ENCODE measurements around the gene AQP1.

DNA sequence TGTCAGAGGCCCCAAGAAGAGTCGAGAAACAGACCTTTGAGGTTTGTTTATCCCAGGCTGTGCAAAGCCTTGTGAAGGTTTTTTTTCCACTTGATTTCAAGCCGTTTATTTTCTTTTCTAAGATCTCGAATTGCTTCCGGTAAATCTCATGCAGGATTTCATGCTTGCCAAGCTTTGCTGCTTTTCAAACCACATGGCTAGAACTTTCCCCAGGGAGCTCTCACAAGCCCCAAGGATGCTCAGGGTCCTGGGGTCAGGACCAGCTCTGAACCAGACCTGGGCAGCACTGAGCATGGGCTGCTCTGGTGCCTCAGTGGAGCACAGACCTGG is 48.0 kb upstream of the AQP1 start:
- TF ChIP-seq EZH2 (IDR thresholded peaks at IDR 0.05; ENCODE audit: borderline replicate concordance, low read depth, low read length, severe bottlenecking) (no peak), CTCF (IDR thresholded peaks at IDR 0.05; ENCODE audit: borderline replicate concordance, extremely low read depth, low read length, poor library complexity, severe bottlenecking) (no peak)

All from DND-41 (cell line).